Peyer's patch (tissue), 4 donors: ENCODE results near the gene TMEM40.

Experiments used
- POLR2A ChIP-seq, 2 donors: fragments of 450-650 bp; IDR thresholded peaks; one replicate each; pipeline ENCODE4 v1.5.1; 2017; ENCODE audit warnings: antibody characterized with exemption in 2 of 2, mild to moderate bottlenecking in 2 of 2, moderate library complexity in 2 of 2
- TF ChIP-seq, protein P1 (sequence below), 6 experiments: fragments of 450-650 bp in 4 of 6; fragments of 200-600 bp in 2 of 6; sonication (generic) in 1 of 6; IDR thresholded peaks; one replicate each; pipeline ENCODE4 v1.5.1; 2017 to 2019; ENCODE audit warnings: antibody characterized with exemption in 6 of 6, mild to moderate bottlenecking in 3 of 6, moderate library complexity in 1 of 6

DNA sequence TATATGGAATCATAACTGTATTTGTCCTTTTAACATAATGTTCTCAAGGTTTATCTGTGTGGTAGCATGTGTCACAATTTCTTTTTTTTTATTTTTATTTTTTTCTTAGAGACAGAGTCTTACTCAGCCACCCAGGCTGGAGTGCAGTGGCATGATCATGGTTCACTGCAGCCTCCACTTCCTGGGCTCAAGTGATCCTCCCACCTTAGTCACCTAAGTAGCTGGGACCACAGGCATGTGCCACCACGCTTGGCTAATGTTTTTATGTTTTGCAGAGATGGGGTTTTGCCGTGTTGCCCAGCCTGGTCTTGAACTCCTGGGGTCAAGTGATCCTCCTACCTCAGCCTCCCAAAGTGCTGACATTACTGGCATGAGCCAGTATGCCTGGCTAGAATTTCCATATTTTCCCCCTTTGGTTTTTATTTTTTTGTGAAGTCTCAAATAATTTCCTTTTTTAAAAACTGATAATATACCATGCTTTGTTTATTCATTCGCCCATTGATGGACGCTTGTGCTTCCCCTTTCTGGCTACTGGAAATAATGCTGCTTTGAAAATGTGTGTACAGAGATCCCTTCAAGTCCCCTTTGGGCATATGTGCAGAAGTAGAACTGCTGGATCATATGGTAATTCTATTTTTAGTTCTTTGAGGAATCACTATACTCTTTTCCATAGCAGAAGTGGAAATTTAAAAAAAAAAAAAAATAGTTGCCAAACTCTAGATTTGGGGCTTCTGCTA lies 28.4 kb downstream of the TMEM40 start:
- TF ChIP-seq, protein P1, sequence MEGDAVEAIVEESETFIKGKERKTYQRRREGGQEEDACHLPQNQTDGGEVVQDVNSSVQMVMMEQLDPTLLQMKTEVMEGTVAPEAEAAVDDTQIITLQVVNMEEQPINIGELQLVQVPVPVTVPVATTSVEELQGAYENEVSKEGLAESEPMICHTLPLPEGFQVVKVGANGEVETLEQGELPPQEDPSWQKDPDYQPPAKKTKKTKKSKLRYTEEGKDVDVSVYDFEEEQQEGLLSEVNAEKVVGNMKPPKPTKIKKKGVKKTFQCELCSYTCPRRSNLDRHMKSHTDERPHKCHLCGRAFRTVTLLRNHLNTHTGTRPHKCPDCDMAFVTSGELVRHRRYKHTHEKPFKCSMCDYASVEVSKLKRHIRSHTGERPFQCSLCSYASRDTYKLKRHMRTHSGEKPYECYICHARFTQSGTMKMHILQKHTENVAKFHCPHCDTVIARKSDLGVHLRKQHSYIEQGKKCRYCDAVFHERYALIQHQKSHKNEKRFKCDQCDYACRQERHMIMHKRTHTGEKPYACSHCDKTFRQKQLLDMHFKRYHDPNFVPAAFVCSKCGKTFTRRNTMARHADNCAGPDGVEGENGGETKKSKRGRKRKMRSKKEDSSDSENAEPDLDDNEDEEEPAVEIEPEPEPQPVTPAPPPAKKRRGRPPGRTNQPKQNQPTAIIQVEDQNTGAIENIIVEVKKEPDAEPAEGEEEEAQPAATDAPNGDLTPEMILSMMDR (IDR thresholded peaks at IDR 0.05) = no peak
- no peak for TF ChIP-seq POLR2A (IDR thresholded peaks at IDR 0.05)
